GM23338 (cell line): Measurements from ENCODE around the gene SLC24A4. TPM values are rescaled to one million over a fixed set of nuclear protein-coding genes. Genes with fewer than 3 reads are reported as not detected.

Experiments
- ATAC-seq: fragments of 200-7000 bp; cut with Tn5 transposase; 3 replicates; pipeline ENCODE4 v1.9.1; 2020
- DNase-seq: peaks from one replicate; pipeline ENCODE4 v3.0.0-alpha.2; 2015; ENCODE audit warnings: low spot score
- H2AFZ ChIP-seq: fragments of 200-600 bp; sonication (generic); 2 replicates; pipeline ENCODE4 v1.8.0; 2016; ENCODE audit warnings: antibody characterized with exemption, mild to moderate bottlenecking, moderate library complexity
- H3F3A ChIP-seq: fragments of 200-600 bp; sonication (generic); replicated peaks from 2 replicates; pipeline ENCODE4 v1.8.0; 2017; ENCODE audit warnings: antibody characterized with exemption, mixed run types, low read depth
- H3K27ac ChIP-seq: fragments of 200-600 bp; sonication (generic); 2 replicates; pipeline ENCODE4 v1.6.1; 2016; ENCODE audit warnings: low read depth
- H3K27me3 ChIP-seq: fragments of 200-600 bp; sonication (generic); 2 replicates; pipeline ENCODE4 v1.8.0; 2016; ENCODE audit warnings: mild to moderate bottlenecking, mixed run types, moderate library complexity; ENCODE audit not compliant: insufficient read depth
- H3K36me3 ChIP-seq: fragments of 200-600 bp; sonication (generic); 2 replicates; pipeline ENCODE4 v1.8.0; 2016; ENCODE audit warnings: mild to moderate bottlenecking; ENCODE audit not compliant: insufficient read depth
- H3K4me1 ChIP-seq: fragments of 200-600 bp; sonication (generic); 2 replicates; pipeline ENCODE4 v1.8.0; 2016; ENCODE audit warnings: mild to moderate bottlenecking, moderate library complexity; ENCODE audit not compliant: insufficient read depth
- H3K4me2 ChIP-seq: fragments of 200-600 bp; sonication (generic); 2 replicates; pipeline ENCODE4 v1.7.1; 2017; ENCODE audit warnings: mixed run types
- H3K4me3 ChIP-seq: fragments of 200-600 bp; sonication (generic); 2 replicates; pipeline ENCODE4 v1.6.1; 2016; ENCODE audit warnings: mixed run types
- H3K79me2 ChIP-seq: fragments of 200-600 bp; sonication (generic); replicated peaks from 2 replicates; pipeline ENCODE4 v1.8.0; 2017; ENCODE audit warnings: mild to moderate bottlenecking; ENCODE audit not compliant: insufficient read depth
- H3K9me2 ChIP-seq: fragments of 200-600 bp; sonication (generic); 2 replicates; pipeline ENCODE4 v1.8.0; 2017; ENCODE audit not compliant: insufficient read depth
- H4K20me1 ChIP-seq: fragments of 200-600 bp; sonication (generic); replicated peaks from 2 replicates; pipeline ENCODE4 v1.8.0; 2017; ENCODE audit warnings: mild to moderate bottlenecking; ENCODE audit not compliant: insufficient read depth
- H3K27ac Mint-ChIP-seq: 2 replicates; pipeline ENCODE4 v1.8.0; 2020; ENCODE audit warnings: inconsistent platforms, mild to moderate bottlenecking, moderate library complexity, mixed read lengths
- H3K27me3 Mint-ChIP-seq: 3 replicates; pipeline ENCODE4 v1.8.0; 2022; ENCODE audit warnings: low read depth, mild to moderate bottlenecking, moderate library complexity, mixed read lengths, inconsistent platforms; ENCODE audit not compliant: insufficient read depth, poor library complexity
- H3K36me3 Mint-ChIP-seq: 3 replicates; pipeline ENCODE4 v1.8.0; 2021; ENCODE audit warnings: low read depth, mild to moderate bottlenecking, inconsistent platforms, moderate library complexity, mixed read lengths
- H3K4me1 Mint-ChIP-seq: 3 replicates; pipeline ENCODE4 v1.8.0; 2020; ENCODE audit warnings: mild to moderate bottlenecking, inconsistent platforms, mixed read lengths
- H3K4me3 Mint-ChIP-seq: 3 replicates; pipeline ENCODE4 v1.8.0; 2021; ENCODE audit warnings: moderate library complexity, mild to moderate bottlenecking, inconsistent platforms, mixed read lengths
- H3K9me3 Mint-ChIP-seq: 3 replicates; pipeline ENCODE4 v1.8.0; 2020; ENCODE audit warnings: moderate library complexity, mild to moderate bottlenecking, inconsistent platforms, mixed read lengths
- CREB1 ChIP-seq: fragments of 250-450 bp; sonication (Bioruptor Pico); IDR thresholded peaks from 2 replicates; pipeline ENCODE4 v1.5.0; 2020; ENCODE audit warnings: low read depth, mild to moderate bottlenecking, moderate library complexity
- CTCF ChIP-seq, 2 experiments: fragments of 200-600 bp in 1 of 2; sonication (generic) in 1 of 2; conservative IDR thresholded peaks; 2 replicates each; pipeline versions ENCODE4 v1.5.1 to v1.6.1; 2016 to 2017; ENCODE audit warnings: antibody characterized with exemption in 2 of 2, low read depth in 2 of 2, mild to moderate bottlenecking in 2 of 2, moderate library complexity in 1 of 2
- ETS1 ChIP-seq: IDR thresholded peaks from 2 replicates; pipeline ENCODE4 v1.6.1; 2016; ENCODE audit warnings: antibody characterized with exemption
- EZH2 ChIP-seq: fragments of 200-600 bp; sonication (generic); IDR thresholded peaks from one replicate; pipeline ENCODE4 v1.8.0; 2017; ENCODE audit warnings: antibody characterized with exemption, mild to moderate bottlenecking, low read depth; ENCODE audit not compliant: unreplicated experiment
- EZH2phosphoT487 ChIP-seq: fragments of 200-600 bp; sonication (generic); IDR thresholded peaks from one replicate; pipeline ENCODE4 v1.8.1; 2018; ENCODE audit warnings: antibody characterized with exemption; ENCODE audit not compliant: unreplicated experiment
- JUNB ChIP-seq: IDR thresholded peaks from one replicate; pipeline ENCODE4 v1.6.1; 2016; ENCODE audit warnings: antibody characterized with exemption; ENCODE audit not compliant: unreplicated experiment
- NANOG ChIP-seq: IDR thresholded peaks from 2 replicates; pipeline ENCODE4 v1.6.1; 2016; ENCODE audit warnings: antibody characterized with exemption, borderline replicate concordance
- POLR2AphosphoS5 ChIP-seq: IDR thresholded peaks from 2 replicates; pipeline ENCODE4 v1.6.1; 2016; ENCODE audit warnings: antibody characterized with exemption, low read depth
- REST ChIP-seq: IDR thresholded peaks from one replicate; pipeline ENCODE4 v1.6.1; 2018; ENCODE audit warnings: antibody characterized with exemption; ENCODE audit not compliant: unreplicated experiment
- STAT1 ChIP-seq: IDR thresholded peaks from one replicate; pipeline ENCODE4 v1.6.1; 2016; ENCODE audit warnings: antibody characterized with exemption; ENCODE audit not compliant: unreplicated experiment
- ZNF114 ChIP-seq: fragments of 250-450 bp; sonication (Bioruptor Pico); IDR thresholded peaks from 2 replicates; pipeline ENCODE4 v1.5.0; 2020; ENCODE audit warnings: mild to moderate bottlenecking, moderate library complexity
- ZNF331 ChIP-seq: fragments of 250-450 bp; sonication (Bioruptor Pico); IDR thresholded peaks from 2 replicates; pipeline ENCODE4 v1.5.0; 2020; ENCODE audit warnings: low read depth, mild to moderate bottlenecking, moderate library complexity
- ZNF462 ChIP-seq: fragments of 250-450 bp; sonication (Bioruptor Pico); IDR thresholded peaks from 2 replicates; pipeline ENCODE4 v1.5.0; 2020; ENCODE audit warnings: mild to moderate bottlenecking, moderate library complexity
- polyA plus RNA-seq: library from polyadenylated mRNA; unstranded; fragments of >200 nt; fragmentation: Nextera tagmentation; extraction: Ambion mirVana; gene quantifications from 2 replicates; pipeline ENCODE4 v1.2.1, GENCODE V29; 2016
- total RNA-seq: library from RNA; depleted of rRNA; stranded (reverse); fragments of >200 nt; shearing (Covaris generic); gene quantifications from 2 replicates; pipeline ENCODE4 v1.2.3, GENCODE V29; 2014

Gene SLC24A4
- total and polyA plus RNA-seq, 2 experiments from 2014 or later: 0.06 to 0.38 TPM

GRCh38 chr14:92411941-92412340, 89.0 kb downstream of the SLC24A4 start:
- no peak overlapping the region for H3K27ac ChIP-seq
- H3K9me3 Mint-ChIP-seq: peaks cover 4% of the 10 kb centered on the region
- ATAC-seq: no peak

More at GRCh38 chr14:92411941-92412340, 89.0 kb downstream of the SLC24A4 start:
- H3K4me2 ChIP-seq: no peak overlapping the region
- no peaks in the 10 kb centered on the region for H3K79me2 ChIP-seq
- Mint-ChIP-seq H3K36me3 (peaks cover 5% of the 10 kb centered on the region; the same call in 2 of the 3 replicates), H3K4me3 (no peak overlapping the region), H3K27me3 (peaks cover 5% of the 10 kb centered on the region), H3K27ac (no peak overlapping the region), H3K4me1 (peaks cover 3% of the 10 kb centered on the region; the same call in 1 of the 3 replicates)
- no peaks in the 10 kb centered on the region for H4K20me1 ChIP-seq
- TF ChIP-seq CTCF (conservative IDR thresholded peaks at IDR 0.05; ENCODE audit: low read depth in 2 of 2) (no peak), NANOG (no peak), ZNF462 (CRISPR knock-in tag) (no peak), JUNB (no peak), POLR2AphosphoS5 (no peak), ETS1 (no peak), ZNF114 (CRISPR knock-in tag) (no peak), STAT1 (no peak), CREB1 (no peak), EZH2 (no peak), REST (no peak), EZH2phosphoT487 (no peak), ZNF331 (CRISPR knock-in tag) (no peak)
- H3K9me2 ChIP-seq: 0 out of 2 replicates have a peak, but pooled peaks cover 4% of the 10 kb centered on the region
- no peak for DNase-seq
- H3K4me3 ChIP-seq: no peak overlapping the region
- no peaks in the 10 kb centered on the region for H3F3A ChIP-seq
- no peaks in the 10 kb centered on the region for H3K4me1 ChIP-seq
- H2AFZ ChIP-seq: no peak overlapping the region
- H3K27me3 ChIP-seq: no peaks in the 10 kb centered on the region
- H3K36me3 ChIP-seq: no peaks in the 10 kb centered on the region
